GM12801 (cell line): Measurements from ENCODE around the gene OGN.

Source experiments
- CTCF ChIP-seq: IDR thresholded peaks from one replicate; pipeline ENCODE4 v1.5.1; 2011; ENCODE audit warnings: control low read depth; ENCODE audit not compliant: insufficient read length; ENCODE audit errors: extremely low read depth

OGN gene

GRCh38 chr9:92432972-92433548 lies 28.7 kb upstream of the OGN start:
- TF ChIP-seq CTCF: no peak

- no peak for TF ChIP-seq CTCF
These were observed 28.0 kb upstream of the OGN start for GRCh38 chr9:92432350-92432749.

- TF ChIP-seq CTCF: no peak
These were observed 25.5 kb upstream of the OGN start for GRCh38 chr9:92429836-92430235.

- no peak for TF ChIP-seq CTCF
These were observed 22.2 kb upstream of the OGN start for GRCh38 chr9:92426501-92427145.

- no peak for TF ChIP-seq CTCF
These were observed 21.1 kb upstream of the OGN start for GRCh38 chr9:92425474-92425873.

GRCh38 chr9:92424340-92424739 lies 20.0 kb upstream of the OGN start, which contains the start of gene OMD:
Gene OMD, minus strand, starts transcription at chr9:92424471. Its CDS starts 6,913 bp downstream, at chr9:92417558.
- no peak for TF ChIP-seq CTCF

GRCh38 chr9:92423612-92424011 lies 19.2 kb upstream of the OGN start:
- TF ChIP-seq CTCF: no peak
